GM18870 (cell line): Measurements from ENCODE around the gene CARM1.

Experiments used
- ATAC-seq: cut with Tn5 transposase; IDR thresholded peaks from one replicate; pipeline ENCODE4 v1.9.1; 2021; ENCODE audit warnings: moderate library complexity; ENCODE audit not compliant: unreplicated experiment

The CARM1 gene

DNA sequence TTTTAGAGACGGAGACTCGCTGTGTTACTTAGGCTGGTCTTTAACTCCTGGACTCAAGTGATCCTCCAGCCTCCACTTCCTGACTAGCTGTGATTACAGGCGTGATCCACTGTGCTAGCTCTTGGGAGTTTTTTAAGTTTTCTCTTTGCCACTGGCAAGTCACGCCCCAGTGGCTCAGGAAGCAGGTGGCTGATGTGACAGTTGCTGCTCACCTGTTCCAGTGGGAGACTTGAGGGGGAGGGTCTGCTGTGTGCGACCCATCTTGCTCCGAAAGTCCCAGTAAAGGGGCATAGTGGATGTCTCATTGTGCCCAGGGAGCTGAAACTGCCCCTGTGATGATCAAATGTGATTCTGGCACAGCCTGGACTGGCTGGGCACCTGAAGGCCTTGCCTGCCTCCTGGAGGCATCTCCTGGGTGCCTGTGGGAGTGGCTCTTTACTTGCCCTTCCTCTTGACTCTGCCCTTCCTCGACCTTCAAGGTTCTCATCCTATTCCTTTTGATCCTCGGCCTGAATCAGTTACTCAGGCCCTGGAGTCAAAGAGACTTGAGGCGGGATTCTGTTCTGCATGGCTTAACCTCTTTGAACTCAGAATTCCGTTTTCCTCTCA, 97.3 kb downstream of the CARM1 start:
- ATAC-seq = no peak

DNA sequence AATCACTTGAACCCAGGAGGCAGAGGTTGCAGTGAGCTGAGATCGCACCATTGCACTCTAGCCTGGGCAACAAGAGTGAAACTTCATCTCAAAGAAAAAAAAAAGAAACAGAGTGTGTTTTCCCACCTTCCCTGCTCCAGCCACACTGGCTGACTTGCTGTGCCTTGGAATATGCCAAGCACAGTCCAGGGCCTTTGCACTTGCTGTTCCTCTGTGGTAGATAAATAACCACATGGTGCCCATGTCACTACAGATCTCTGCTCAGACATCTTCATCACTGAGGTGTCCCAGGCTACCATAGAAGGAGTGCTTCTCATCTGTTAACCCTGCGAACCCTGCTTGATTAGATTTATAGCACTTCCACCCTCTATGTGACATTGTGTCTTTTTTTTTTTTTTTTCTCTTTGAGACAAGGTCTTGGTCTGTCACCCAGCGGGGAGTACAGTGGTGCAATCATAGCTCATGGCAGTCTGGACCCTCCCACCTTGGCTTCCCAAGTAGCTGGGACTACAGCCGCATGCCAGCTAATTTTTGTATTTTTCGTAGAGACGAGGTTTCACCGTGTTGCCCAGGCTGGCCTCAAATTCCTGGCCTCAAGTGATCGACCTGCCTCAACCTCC, 99.9 kb downstream of the CARM1 start:
- no peak for ATAC-seq
